HepG2 (cell line): Measurements from ENCODE around the gene TPX2. TPM values are rescaled to one million over a fixed set of nuclear protein-coding genes. Genes with fewer than 3 reads are reported as not detected.

ENCODE experiments used
- ATAC-seq: fragments of 200-7000 bp; cut with Tn5 transposase; 3 replicates; pipeline ENCODE4 v1.9.1; 2020; ENCODE audit warnings: mild to moderate bottlenecking, moderate library complexity
- BruUV-seq: library from RNA; stranded (reverse); fragments of 400-500 nt; replicated peaks from 2 replicates; lab custom pipeline; 2021; lab: Mats Ljungman, UMichigan
- CTCF ChIA-PET: fragments of 300-600 bp; formaldehyde crosslinking; extraction: SDS; loops from one replicate; lab custom pipeline; 2021; ENCODE audit warnings: low total read pairs, inconsistent platforms, low intra/inter-chr PET ratio; lab: Yijun Ruan, JAX
- POLR2A ChIA-PET: fragments of 350-600 bp; sonication (Branson Sonifier 250); formaldehyde crosslinking; loops from one replicate; lab custom pipeline; 2020; ENCODE audit warnings: antibody characterized with exemption, inconsistent platforms; lab: Yijun Ruan, JAX
- DNase-seq: peaks from one replicate; pipeline ENCODE4 v3.0.0-alpha.2; 2015; ENCODE audit warnings: low spot score
- FAIRE-seq: peaks from 3 replicates; lab custom pipeline; 2011; peaks lifted over from hg19 to GRCh38; lab: Jason Lieb, UNC
- H2AFZ ChIP-seq: one replicate; pipeline ENCODE4 v1.6.1; 2011; ENCODE audit warnings: low read length, inconsistent platforms
- H3K27ac ChIP-seq: fragments of 300-600 bp; 3 replicates; pipeline ENCODE4 v1.8.0; 2011; ENCODE audit warnings: mixed run types, mild to moderate bottlenecking, mixed read lengths, low read length, inconsistent platforms; ENCODE audit not compliant: insufficient read depth; ENCODE audit errors: extremely low read length
- H3K27me3 ChIP-seq, 2 experiments: fragments of 200-600 bp in 1 of 2; 2 replicates in 1 of 2; 3 replicates in 1 of 2; pipeline versions ENCODE4 v1.6.0 to v1.8.0; 2011; ENCODE audit warnings: low read length in 2 of 2, mild to moderate bottlenecking in 2 of 2, moderate library complexity in 2 of 2, inconsistent platforms in 1 of 2; ENCODE audit not compliant: insufficient read depth in 2 of 2, control insufficient read depth in 1 of 2
- H3K36me3 ChIP-seq, 2 experiments: fragments of 200-600 bp in 1 of 2; replicated peaks in 1 of 2; 2 replicates in 1 of 2; 3 replicates in 1 of 2; pipeline versions ENCODE4 v1.5.1 to v1.8.0; 2011; ENCODE audit warnings: low read length in 2 of 2, inconsistent platforms in 1 of 2; ENCODE audit not compliant: insufficient read depth in 2 of 2, control insufficient read depth in 1 of 2
- H3K4me1 ChIP-seq: 2 replicates; pipeline ENCODE4 v1.5.1; 2012; ENCODE audit warnings: low read length, inconsistent platforms; ENCODE audit not compliant: insufficient read depth
- H3K4me2 ChIP-seq: 2 replicates; pipeline ENCODE4 v1.6.0; 2011; ENCODE audit warnings: low read depth, low read length, inconsistent platforms
- H3K4me3 ChIP-seq, 3 experiments: fragments of 200-600 bp in 1 of 3; sonication (generic), shearing (Covaris generic) in 1 of 3; replicated peaks in 1 of 3; 2 replicates each; pipeline ENCODE4 v1.5.1; 2011 to 2016; ENCODE audit warnings: low read length in 3 of 3, inconsistent platforms in 2 of 3, low read depth in 2 of 3, mild to moderate bottlenecking in 2 of 3, control low read depth in 1 of 3, mixed read lengths in 1 of 3; ENCODE audit not compliant: insufficient read depth in 1 of 3
- H3K79me2 ChIP-seq: one replicate; pipeline ENCODE4 v1.6.1; 2011; ENCODE audit warnings: low read length, inconsistent platforms; ENCODE audit not compliant: insufficient read depth
- H3K9ac ChIP-seq: 2 replicates; pipeline ENCODE4 v1.6.0; 2011; ENCODE audit warnings: mild to moderate bottlenecking, low read depth, low read length, inconsistent platforms; ENCODE audit not compliant: insufficient read depth
- H3K9me3 ChIP-seq: 2 replicates; pipeline ENCODE4 v1.5.1; 2012; ENCODE audit warnings: mild to moderate bottlenecking, low read length
- H4K20me1 ChIP-seq: 2 replicates; pipeline ENCODE4 v1.6.0; 2011; ENCODE audit warnings: inconsistent platforms, mild to moderate bottlenecking, low read length, moderate library complexity; ENCODE audit not compliant: insufficient read depth
- HNRNPL ChIP-seq: fragments of 200-400 bp; formaldehyde crosslinking; IDR thresholded peaks from 2 replicates; pipeline ENCODE4 v1.6.1; 2017; ENCODE audit warnings: mild to moderate bottlenecking, low read depth, low read length
- KAT7 ChIP-seq: IDR thresholded peaks from 2 replicates; pipeline ENCODE4 v1.6.1; 2018; ENCODE audit warnings: borderline replicate concordance, missing compliant biosample characterization
- MAFG ChIP-seq: sonication (generic); formaldehyde crosslinking; IDR thresholded peaks from 2 replicates; pipeline ENCODE4 v1.5.1; 2020; ENCODE audit warnings: mild to moderate bottlenecking, missing genetic modification reagents
- SUZ12 ChIP-seq: fragments of 150-350 bp; IDR thresholded peaks from 2 replicates; pipeline ENCODE4 v1.6.1; 2014; ENCODE audit warnings: low read depth, low read length
- ZNF17 ChIP-seq: sonication (generic); formaldehyde crosslinking; IDR thresholded peaks from 2 replicates; pipeline ENCODE4 v1.5.0; 2020; ENCODE audit warnings: mild to moderate bottlenecking, missing genetic modification reagents
- ZNF337 ChIP-seq: sonication (generic); formaldehyde crosslinking; IDR thresholded peaks from 2 replicates; pipeline ENCODE4 v1.5.1; 2020; ENCODE audit warnings: missing genetic modification reagents, low read depth, mild to moderate bottlenecking, borderline replicate concordance
- ZNF343 ChIP-seq: sonication (generic); formaldehyde crosslinking; IDR thresholded peaks from 2 replicates; pipeline ENCODE4 v1.4.0; 2020; ENCODE audit warnings: mild to moderate bottlenecking, missing genetic modification reagents
- WGBS: methylation state at CpG from one replicate; pipeline ENCODE4 v1.1.6; 2017; ENCODE audit warnings: low lambda C conversion rate; 5-methylcytosine and 5-hydroxymethylcytosine counted together
- in situ Hi-C: cut with HindIII; loops from 2 replicates; pipeline ENCODE4 v1.10.0; 2017; ENCODE audit warnings: low pct_unique_long_range_greater_than_20kb; ENCODE audit not compliant: extremely low pct_ligation_motif_present
- intact Hi-C: fragments of 100-400 bp; cut with micrococcal nuclease; formaldehyde crosslinking; loops from one replicate; pipeline ENCODE4 v1.10.0; 2022; ENCODE audit not compliant: unreplicated experiment
- polyA plus RNA-seq, 8 experiments: library from polyadenylated mRNA; depleted of rRNA in 3 of 8; stranded (reverse) in 7 of 8; unstranded in 1 of 8; fragments of >200 nt; fragmentation: Illumina TruSeq in 4 of 8; extraction: Trizol in 4 of 8; gene quantifications; 2 replicates each; pipeline versions ENCODE4 v1.2.1 to v1.2.3, GENCODE V29; 2011 to 2016; ENCODE audit warnings: low read depth in 4 of 8, missing spikeins in 1 of 8, mixed read lengths in 1 of 8; ENCODE audit not compliant: insufficient read depth in 1 of 8
- total RNA-seq, 5 experiments: library from RNA; depleted of rRNA; stranded (reverse); fragments of >200 nt; fragmentation: Illumina TruSeq; extraction: Trizol; gene quantifications; 2 replicates each; pipeline ENCODE4 v1.2.3, GENCODE V29; 2016; ENCODE audit warnings: low read depth in 1 of 5
- TF ChIP-seq, protein P1 (sequence below): sonication (generic); formaldehyde crosslinking; IDR thresholded peaks from 2 replicates; pipeline ENCODE4 v1.4.0; 2020; ENCODE audit warnings: missing genetic modification reagents, borderline replicate concordance
- TF ChIP-seq, protein P2 (sequence below): sonication (generic); formaldehyde crosslinking; IDR thresholded peaks from 2 replicates; pipeline ENCODE4 v1.8.0; 2022; ENCODE audit warnings: mild to moderate bottlenecking, missing genetic modification reagents; ENCODE audit not compliant: insufficient replicate concordance
- TF ChIP-seq, protein P3 (sequence below): sonication (generic); formaldehyde crosslinking; IDR thresholded peaks from one replicate; pipeline ENCODE4 v1.5.1; 2020; ENCODE audit warnings: mild to moderate bottlenecking, missing genetic modification reagents; ENCODE audit errors: not compliant biosample characterization

The TPX2 gene
- total and polyA plus RNA-seq, 2 of the 13 experiments (the other 11 are each of a cell fraction or from before 2014, with no cell fraction given) = 34.3 to 124 TPM

DNA sequence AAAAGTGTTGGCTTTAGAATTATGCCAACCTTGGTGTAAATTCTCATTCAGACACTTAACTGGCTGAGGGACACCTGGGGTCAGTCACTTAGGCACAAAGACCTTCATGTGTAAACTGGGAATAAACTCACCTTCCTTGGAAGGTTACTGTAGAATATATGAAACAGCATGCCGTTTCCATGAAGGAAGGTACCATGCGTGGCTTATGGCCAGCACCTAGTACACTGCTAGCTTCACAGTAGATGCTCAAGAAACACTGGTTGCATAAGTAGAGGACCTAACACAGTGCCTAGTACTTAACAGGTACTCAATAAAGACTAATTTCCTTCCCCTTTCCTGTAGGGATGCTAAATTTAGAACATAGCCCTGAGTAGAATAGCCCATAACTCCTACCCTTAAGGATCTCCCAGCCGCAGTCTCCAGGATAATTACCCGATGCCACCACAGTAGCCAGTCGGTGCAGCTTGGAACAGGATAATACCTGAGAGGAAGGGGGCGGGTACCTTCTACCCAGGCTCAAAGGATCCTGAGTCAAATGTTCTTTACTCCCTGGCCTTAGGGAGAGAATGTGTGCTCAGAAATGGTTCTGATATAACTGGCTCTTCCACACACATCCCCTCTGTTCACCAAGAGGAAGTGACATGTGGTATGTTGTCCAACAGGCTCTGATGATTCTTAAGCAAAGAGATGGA lies 20.0 kb upstream of the TPX2 start:
- ChIA-PET CTCF (interaction anchor here (0.8 to 1.5 kb wide), 2 partner anchors 13 to 146 kb away, joined by 3 to 4 read pairs; no protein-coding TSS in a partner anchor), POLR2A (interaction anchor here (0.7 to 33.2 kb wide), 11 partner anchors 10 to 1286 kb away, joined by 3 to 2822 read pairs (median 12); partner anchors contain the start of genes ID1 and TPX2)
- peak overlapping the region; percentile 78 to 91 (median 87) for H3K4me3 ChIP-seq
- H3K9ac ChIP-seq = peak overlapping the region; percentile 89
- no TSS peak for BruUV-seq
- FAIRE-seq (no peak), ATAC-seq (no peak), DNase-seq (no peak)
- H3K4me2 ChIP-seq = peak overlapping the region; percentile 97
- H4K20me1 ChIP-seq = no peaks in the 10 kb centered on the region; the same call in 1 of the 2 replicates
- 71% methylated on average over 6 of the region's 6 CpGs for WGBS
- H3K4me1 ChIP-seq = peaks cover 68% of the 10 kb centered on the region
- no peaks in the 10 kb centered on the region; a peak in 1 of 5 replicates for H3K27me3 ChIP-seq
- peaks cover 12 to 52% of the 10 kb centered on the region in 2 experiments for H3K36me3 ChIP-seq
- H3K9me3 ChIP-seq = no peaks in the 10 kb centered on the region
- H2AFZ ChIP-seq = no peak overlapping the region
- H3K27ac ChIP-seq = peak overlapping the region; percentile 92
- intact Hi-C loops = no loop called here
- in situ Hi-C loops = no loop called here
- peaks cover 88% of the 10 kb centered on the region for H3K79me2 ChIP-seq
- TF ChIP-seq, protein P1, sequence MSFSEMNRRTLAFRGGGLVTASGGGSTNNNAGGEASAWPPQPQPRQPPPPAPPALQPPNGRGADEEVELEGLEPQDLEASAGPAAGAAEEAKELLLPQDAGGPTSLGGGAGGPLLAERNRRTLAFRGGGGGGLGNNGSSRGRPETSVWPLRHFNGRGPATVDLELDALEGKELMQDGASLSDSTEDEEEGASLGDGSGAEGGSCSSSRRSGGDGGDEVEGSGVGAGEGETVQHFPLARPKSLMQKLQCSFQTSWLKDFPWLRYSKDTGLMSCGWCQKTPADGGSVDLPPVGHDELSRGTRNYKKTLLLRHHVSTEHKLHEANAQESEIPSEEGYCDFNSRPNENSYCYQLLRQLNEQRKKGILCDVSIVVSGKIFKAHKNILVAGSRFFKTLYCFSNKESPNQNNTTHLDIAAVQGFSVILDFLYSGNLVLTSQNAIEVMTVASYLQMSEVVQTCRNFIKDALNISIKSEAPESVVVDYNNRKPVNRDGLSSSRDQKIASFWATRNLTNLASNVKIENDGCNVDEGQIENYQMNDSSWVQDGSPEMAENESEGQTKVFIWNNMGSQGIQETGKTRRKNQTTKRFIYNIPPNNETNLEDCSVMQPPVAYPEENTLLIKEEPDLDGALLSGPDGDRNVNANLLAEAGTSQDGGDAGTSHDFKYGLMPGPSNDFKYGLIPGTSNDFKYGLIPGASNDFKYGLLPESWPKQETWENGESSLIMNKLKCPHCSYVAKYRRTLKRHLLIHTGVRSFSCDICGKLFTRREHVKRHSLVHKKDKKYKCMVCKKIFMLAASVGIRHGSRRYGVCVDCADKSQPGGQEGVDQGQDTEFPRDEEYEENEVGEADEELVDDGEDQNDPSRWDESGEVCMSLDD (CRISPR knock-in tag) = no peak
- TF ChIP-seq SUZ12 (no peak), ZNF343 (CRISPR knock-in tag) (peak; percentile 82; the same call in 1 of the 2 replicates), ZNF337 (no peak), ZNF17 (no peak), HNRNPL (no peak), MAFG (CRISPR knock-in tag) (no peak), KAT7 (CRISPR knock-in tag) (no peak)
- TF ChIP-seq, protein P2, sequence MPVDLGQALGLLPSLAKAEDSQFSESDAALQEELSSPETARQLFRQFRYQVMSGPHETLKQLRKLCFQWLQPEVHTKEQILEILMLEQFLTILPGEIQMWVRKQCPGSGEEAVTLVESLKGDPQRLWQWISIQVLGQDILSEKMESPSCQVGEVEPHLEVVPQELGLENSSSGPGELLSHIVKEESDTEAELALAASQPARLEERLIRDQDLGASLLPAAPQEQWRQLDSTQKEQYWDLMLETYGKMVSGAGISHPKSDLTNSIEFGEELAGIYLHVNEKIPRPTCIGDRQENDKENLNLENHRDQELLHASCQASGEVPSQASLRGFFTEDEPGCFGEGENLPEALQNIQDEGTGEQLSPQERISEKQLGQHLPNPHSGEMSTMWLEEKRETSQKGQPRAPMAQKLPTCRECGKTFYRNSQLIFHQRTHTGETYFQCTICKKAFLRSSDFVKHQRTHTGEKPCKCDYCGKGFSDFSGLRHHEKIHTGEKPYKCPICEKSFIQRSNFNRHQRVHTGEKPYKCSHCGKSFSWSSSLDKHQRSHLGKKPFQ = no peak
- TF ChIP-seq, protein P3, sequence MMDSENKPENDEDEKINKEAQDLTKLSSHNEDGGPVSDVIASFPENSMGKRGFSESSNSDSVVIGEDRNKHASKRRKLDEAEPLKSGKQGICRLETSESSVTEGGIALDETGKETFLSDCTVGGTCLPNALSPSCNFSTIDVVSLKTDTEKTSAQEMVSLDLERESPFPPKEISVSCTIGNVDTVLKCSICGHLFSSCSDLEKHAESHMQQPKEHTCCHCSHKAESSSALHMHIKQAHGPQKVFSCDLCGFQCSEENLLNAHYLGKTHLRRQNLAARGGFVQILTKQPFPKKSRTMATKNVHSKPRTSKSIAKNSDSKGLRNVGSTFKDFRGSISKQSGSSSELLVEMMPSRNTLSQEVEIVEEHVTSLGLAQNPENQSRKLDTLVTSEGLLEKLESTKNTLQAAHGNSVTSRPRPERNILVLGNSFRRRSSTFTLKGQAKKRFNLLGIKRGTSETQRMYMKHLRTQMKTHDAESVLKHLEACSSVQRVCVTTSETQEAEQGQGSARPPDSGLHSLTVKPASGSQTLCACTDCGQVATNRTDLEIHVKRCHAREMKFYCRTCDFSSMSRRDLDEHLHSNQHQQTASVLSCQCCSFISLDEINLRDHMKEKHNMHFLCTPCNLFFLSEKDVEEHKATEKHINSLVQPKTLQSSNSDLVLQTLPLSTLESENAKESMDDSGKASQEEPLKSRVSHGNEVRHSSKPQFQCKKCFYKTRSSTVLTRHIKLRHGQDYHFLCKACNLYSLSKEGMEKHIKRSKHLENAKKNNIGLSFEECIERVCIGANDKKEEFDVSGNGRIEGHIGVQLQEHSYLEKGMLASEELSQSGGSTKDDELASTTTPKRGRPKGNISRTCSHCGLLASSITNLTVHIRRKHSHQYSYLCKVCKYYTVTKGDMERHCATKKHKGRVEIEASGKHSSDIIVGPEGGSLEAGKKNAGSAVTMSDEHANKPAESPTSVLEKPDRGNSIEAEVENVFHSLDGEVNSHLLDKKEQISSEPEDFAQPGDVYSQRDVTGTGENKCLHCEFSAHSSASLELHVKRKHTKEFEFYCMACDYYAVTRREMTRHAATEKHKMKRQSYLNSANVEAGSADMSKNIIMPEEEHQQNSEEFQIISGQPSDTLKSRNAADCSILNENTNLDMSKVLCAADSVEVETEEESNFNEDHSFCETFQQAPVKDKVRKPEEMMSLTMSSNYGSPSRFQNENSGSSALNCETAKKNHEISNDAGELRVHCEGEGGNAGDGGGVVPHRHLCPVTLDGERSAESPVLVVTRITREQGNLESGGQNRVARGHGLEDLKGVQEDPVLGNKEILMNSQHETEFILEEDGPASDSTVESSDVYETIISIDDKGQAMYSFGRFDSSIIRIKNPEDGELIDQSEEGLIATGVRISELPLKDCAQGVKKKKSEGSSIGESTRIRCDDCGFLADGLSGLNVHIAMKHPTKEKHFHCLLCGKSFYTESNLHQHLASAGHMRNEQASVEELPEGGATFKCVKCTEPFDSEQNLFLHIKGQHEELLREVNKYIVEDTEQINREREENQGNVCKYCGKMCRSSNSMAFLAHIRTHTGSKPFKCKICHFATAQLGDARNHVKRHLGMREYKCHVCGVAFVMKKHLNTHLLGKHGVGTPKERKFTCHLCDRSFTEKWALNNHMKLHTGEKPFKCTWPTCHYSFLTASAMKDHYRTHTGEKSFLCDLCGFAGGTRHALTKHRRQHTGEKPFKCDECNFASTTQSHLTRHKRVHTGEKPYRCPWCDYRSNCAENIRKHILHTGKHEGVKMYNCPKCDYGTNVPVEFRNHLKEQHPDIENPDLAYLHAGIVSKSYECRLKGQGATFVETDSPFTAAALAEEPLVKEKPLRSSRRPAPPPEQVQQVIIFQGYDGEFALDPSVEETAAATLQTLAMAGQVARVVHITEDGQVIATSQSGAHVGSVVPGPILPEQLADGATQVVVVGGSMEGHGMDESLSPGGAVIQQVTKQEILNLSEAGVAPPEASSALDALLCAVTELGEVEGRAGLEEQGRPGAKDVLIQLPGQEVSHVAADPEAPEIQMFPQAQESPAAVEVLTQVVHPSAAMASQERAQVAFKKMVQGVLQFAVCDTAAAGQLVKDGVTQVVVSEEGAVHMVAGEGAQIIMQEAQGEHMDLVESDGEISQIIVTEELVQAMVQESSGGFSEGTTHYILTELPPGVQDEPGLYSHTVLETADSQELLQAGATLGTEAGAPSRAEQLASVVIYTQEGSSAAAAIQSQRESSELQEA = no peak
